Measurements from ENCODE around the gene ITPKC.

The ITPKC gene

GRCh38 chr19:40752257-40752781 lies 35.4 kb downstream of the ITPKC start:
- no peak for TF ChIP-seq TAF1 (IDR thresholded peaks at IDR 0.05; ENCODE audit: borderline replicate concordance, insufficient read depth, low read length)
- no peak for TF ChIP-seq FOXP2 (optimal IDR thresholded peaks at IDR 0.05; ENCODE audit: borderline replicate concordance, extremely low read depth, extremely low read length, insufficient read depth)
- no peak for TF ChIP-seq POLR2AphosphoS5 (IDR thresholded peaks at IDR 0.05; ENCODE audit: low read depth, low read length)
- TF ChIP-seq, protein P1, sequence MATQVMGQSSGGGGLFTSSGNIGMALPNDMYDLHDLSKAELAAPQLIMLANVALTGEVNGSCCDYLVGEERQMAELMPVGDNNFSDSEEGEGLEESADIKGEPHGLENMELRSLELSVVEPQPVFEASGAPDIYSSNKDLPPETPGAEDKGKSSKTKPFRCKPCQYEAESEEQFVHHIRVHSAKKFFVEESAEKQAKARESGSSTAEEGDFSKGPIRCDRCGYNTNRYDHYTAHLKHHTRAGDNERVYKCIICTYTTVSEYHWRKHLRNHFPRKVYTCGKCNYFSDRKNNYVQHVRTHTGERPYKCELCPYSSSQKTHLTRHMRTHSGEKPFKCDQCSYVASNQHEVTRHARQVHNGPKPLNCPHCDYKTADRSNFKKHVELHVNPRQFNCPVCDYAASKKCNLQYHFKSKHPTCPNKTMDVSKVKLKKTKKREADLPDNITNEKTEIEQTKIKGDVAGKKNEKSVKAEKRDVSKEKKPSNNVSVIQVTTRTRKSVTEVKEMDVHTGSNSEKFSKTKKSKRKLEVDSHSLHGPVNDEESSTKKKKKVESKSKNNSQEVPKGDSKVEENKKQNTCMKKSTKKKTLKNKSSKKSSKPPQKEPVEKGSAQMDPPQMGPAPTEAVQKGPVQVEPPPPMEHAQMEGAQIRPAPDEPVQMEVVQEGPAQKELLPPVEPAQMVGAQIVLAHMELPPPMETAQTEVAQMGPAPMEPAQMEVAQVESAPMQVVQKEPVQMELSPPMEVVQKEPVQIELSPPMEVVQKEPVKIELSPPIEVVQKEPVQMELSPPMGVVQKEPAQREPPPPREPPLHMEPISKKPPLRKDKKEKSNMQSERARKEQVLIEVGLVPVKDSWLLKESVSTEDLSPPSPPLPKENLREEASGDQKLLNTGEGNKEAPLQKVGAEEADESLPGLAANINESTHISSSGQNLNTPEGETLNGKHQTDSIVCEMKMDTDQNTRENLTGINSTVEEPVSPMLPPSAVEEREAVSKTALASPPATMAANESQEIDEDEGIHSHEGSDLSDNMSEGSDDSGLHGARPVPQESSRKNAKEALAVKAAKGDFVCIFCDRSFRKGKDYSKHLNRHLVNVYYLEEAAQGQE (IDR thresholded peaks at IDR 0.05; ENCODE audit: insufficient read depth in 1 of 2, low read depth in 2 of 2, low read length in 2 of 2): no peak
- no peak for TF ChIP-seq SIN3A (IDR thresholded peaks at IDR 0.05; ENCODE audit: borderline replicate concordance, insufficient read depth, low read length)

GRCh38 chr19:40754611-40755247 lies 37.8 kb downstream of the ITPKC start:
- no peak for TF ChIP-seq POLR2AphosphoS5 (IDR thresholded peaks at IDR 0.05; ENCODE audit: low read depth, low read length)
- TF ChIP-seq, protein P1 (IDR thresholded peaks at IDR 0.05; ENCODE audit: insufficient read depth in 1 of 2, low read depth in 2 of 2, low read length in 2 of 2): no peak
- TF ChIP-seq TAF1 (IDR thresholded peaks at IDR 0.05; ENCODE audit: borderline replicate concordance, insufficient read depth, low read length): no peak
- TF ChIP-seq SIN3A (IDR thresholded peaks at IDR 0.05; ENCODE audit: borderline replicate concordance, insufficient read depth, low read length): no peak
- no peak for TF ChIP-seq FOXP2 (optimal IDR thresholded peaks at IDR 0.05; ENCODE audit: borderline replicate concordance, extremely low read depth, extremely low read length, insufficient read depth)

DNA sequence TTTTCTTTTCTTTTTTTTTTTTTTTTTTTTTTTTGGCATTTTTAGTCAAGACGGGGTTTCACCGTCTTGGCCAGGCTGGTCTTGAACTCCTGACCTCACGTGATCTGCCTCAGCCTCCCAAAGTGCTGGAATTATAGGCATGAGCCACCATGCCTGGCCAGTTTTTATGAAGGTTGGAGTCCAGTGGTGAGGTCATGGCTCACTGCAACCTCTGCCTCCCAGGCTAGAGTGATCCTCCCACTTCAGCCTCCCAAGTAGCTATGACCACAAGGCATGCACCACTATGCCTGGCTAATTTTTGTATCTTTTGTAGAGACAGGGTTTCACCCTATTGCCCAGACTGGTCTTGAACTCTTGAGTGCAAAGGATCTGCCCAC lies 38.3 kb downstream of the ITPKC start:
- TF ChIP-seq POLR2AphosphoS5 (IDR thresholded peaks at IDR 0.05; ENCODE audit: low read depth, low read length): no peak
- TF ChIP-seq TAF1 (IDR thresholded peaks at IDR 0.05; ENCODE audit: borderline replicate concordance, insufficient read depth, low read length): no peak
- TF ChIP-seq FOXP2 (optimal IDR thresholded peaks at IDR 0.05; ENCODE audit: borderline replicate concordance, extremely low read depth, extremely low read length, insufficient read depth): no peak
- TF ChIP-seq, protein P1 (IDR thresholded peaks at IDR 0.05; ENCODE audit: insufficient read depth in 1 of 2, low read depth in 2 of 2, low read length in 2 of 2): no peak
- no peak for TF ChIP-seq SIN3A (IDR thresholded peaks at IDR 0.05; ENCODE audit: borderline replicate concordance, insufficient read depth, low read length)

- TF ChIP-seq TAF1 (IDR thresholded peaks at IDR 0.05; ENCODE audit: borderline replicate concordance, insufficient read depth, low read length) (no peak), SIN3A (IDR thresholded peaks at IDR 0.05; ENCODE audit: borderline replicate concordance, insufficient read depth, low read length) (no peak), FOXP2 (optimal IDR thresholded peaks at IDR 0.05; ENCODE audit: borderline replicate concordance, extremely low read depth, extremely low read length, insufficient read depth) (no peak), POLR2AphosphoS5 (IDR thresholded peaks at IDR 0.05; ENCODE audit: low read depth, low read length) (no peak)
- TF ChIP-seq, protein P1 (IDR thresholded peaks at IDR 0.05; ENCODE audit: insufficient read depth in 1 of 2, low read depth in 2 of 2, low read length in 2 of 2): no peak
These were observed 38.9 kb downstream of the ITPKC start for GRCh38 chr19:40755791-40756190.
